A673 (cell line): ENCODE data around the gene CLNS1A. TPM values are rescaled to one million over a fixed set of nuclear protein-coding genes. Genes with fewer than 3 reads are reported as not detected.
A peak's percentile ranks its signal among the peaks of the same experiment; 100 is the strongest.
"Not testable (repeated sequence)": the region's sequence is repeated elsewhere in the genome, so short reads cannot be mapped to it uniquely, and the experiment has no call there.

Experiments used
- BruUV-seq: library from RNA; stranded (reverse); fragments of 400-500 nt; replicated peaks from 2 replicates; lab custom pipeline; 2021; lab: Mats Ljungman, UMichigan
- CTCF ChIA-PET: fragments of 300-600 bp; sonication (Branson Sonifier 250); formaldehyde crosslinking; loops from one replicate; lab custom pipeline; 2022; ENCODE audit warnings: antibody characterized with exemption; lab: Charles Lee
- POLR2A ChIA-PET: fragments of 300-600 bp; sonication (Branson Sonifier 250); formaldehyde crosslinking; loops from one replicate; lab custom pipeline; 2022; ENCODE audit warnings: antibody characterized with exemption; ENCODE audit not compliant: low non-redundant PET; lab: Charles Lee
- DNase-seq: peaks from one replicate; pipeline ENCODE4 v3.0.0-alpha.2; 2015; ENCODE audit warnings: low spot score
- H3K27ac ChIP-seq: fragments of 200-600 bp; sonication (generic); 2 replicates; pipeline ENCODE4 v1.5.1; 2016; ENCODE audit warnings: mixed run types, low read depth, mild to moderate bottlenecking, mixed read lengths, antibody characterized with exemption, low read length; ENCODE audit not compliant: poor library complexity, severe bottlenecking
- H3K27me3 ChIP-seq: fragments of 200-600 bp; sonication (generic); replicated peaks from 2 replicates; pipeline ENCODE4 v1.6.1; 2017; ENCODE audit warnings: mixed run types, low read depth, mild to moderate bottlenecking, mixed read lengths, antibody characterized with exemption, low read length; ENCODE audit not compliant: insufficient read depth, poor library complexity
- H3K36me3 ChIP-seq: fragments of 200-600 bp; sonication (generic); 2 replicates; pipeline ENCODE4 v1.6.1; 2016; ENCODE audit warnings: mixed run types, mild to moderate bottlenecking, mixed read lengths, antibody characterized with exemption, low read length; ENCODE audit not compliant: insufficient read depth, poor library complexity, severe bottlenecking
- H3K4me1 ChIP-seq: fragments of 200-600 bp; sonication (generic); 2 replicates; pipeline ENCODE4 v1.6.1; 2017; ENCODE audit warnings: mixed run types, mild to moderate bottlenecking, mixed read lengths, antibody characterized with exemption, low read length; ENCODE audit not compliant: insufficient read depth, poor library complexity, severe bottlenecking
- H3K4me3 ChIP-seq: fragments of 200-600 bp; sonication (generic); 2 replicates; pipeline ENCODE4 v1.5.1; 2016; ENCODE audit warnings: low read depth, mixed run types, mild to moderate bottlenecking, mixed read lengths, low read length; ENCODE audit not compliant: poor library complexity, severe bottlenecking
- H3K9me3 ChIP-seq: fragments of 200-600 bp; sonication (generic); 2 replicates; pipeline ENCODE4 v1.6.1; 2016; ENCODE audit warnings: mixed run types, low read depth, mild to moderate bottlenecking, mixed read lengths, antibody characterized with exemption, low read length; ENCODE audit not compliant: poor library complexity, severe bottlenecking
- EZH2 ChIP-seq: fragments of 200-600 bp; sonication (generic); IDR thresholded peaks from 2 replicates; pipeline ENCODE4 v1.6.1; 2017; ENCODE audit warnings: borderline replicate concordance, low read depth, mild to moderate bottlenecking, mixed read lengths, antibody characterized with exemption, low read length; ENCODE audit not compliant: poor library complexity, severe bottlenecking
- intact Hi-C: fragments of 100-400 bp; cut with micrococcal nuclease; formaldehyde crosslinking; loops from one replicate; pipeline ENCODE4 v1.10.0; 2022; ENCODE audit not compliant: unreplicated experiment
- total RNA-seq: library from RNA; stranded (reverse); gene quantifications from 2 replicates; pipeline ENCODE4 v1.2.3, GENCODE V29; 2021
- TF ChIP-seq, protein P1 (sequence below): fragments of 300-800, 200-600 bp; sonication (generic); conservative IDR thresholded peaks from 2 replicates; pipeline ENCODE4 v1.5.1; 2017; ENCODE audit warnings: low read depth, mild to moderate bottlenecking, antibody characterized with exemption, low read length, moderate library complexity, mixed read lengths

Gene CLNS1A
- total RNA-seq, 1 experiment from 2014 or later, result 198 TPM

- H3K4me1 ChIP-seq, result peaks cover 18% of the 10 kb centered on the region
- no peaks in the 10 kb centered on the region for H3K9me3 ChIP-seq
- H3K27me3 ChIP-seq, result no peaks in the 10 kb centered on the region
- intact Hi-C loops, result no loop called here
- POLR2A ChIA-PET, result no interaction called here
- CTCF ChIA-PET, result no interaction called here
- no peak overlapping the region for H3K4me3 ChIP-seq
- no peaks in the 10 kb centered on the region for H3K36me3 ChIP-seq
- BruUV-seq, result no TSS peak
- no peak for TF ChIP-seq EZH2
- TF ChIP-seq, protein P1, sequence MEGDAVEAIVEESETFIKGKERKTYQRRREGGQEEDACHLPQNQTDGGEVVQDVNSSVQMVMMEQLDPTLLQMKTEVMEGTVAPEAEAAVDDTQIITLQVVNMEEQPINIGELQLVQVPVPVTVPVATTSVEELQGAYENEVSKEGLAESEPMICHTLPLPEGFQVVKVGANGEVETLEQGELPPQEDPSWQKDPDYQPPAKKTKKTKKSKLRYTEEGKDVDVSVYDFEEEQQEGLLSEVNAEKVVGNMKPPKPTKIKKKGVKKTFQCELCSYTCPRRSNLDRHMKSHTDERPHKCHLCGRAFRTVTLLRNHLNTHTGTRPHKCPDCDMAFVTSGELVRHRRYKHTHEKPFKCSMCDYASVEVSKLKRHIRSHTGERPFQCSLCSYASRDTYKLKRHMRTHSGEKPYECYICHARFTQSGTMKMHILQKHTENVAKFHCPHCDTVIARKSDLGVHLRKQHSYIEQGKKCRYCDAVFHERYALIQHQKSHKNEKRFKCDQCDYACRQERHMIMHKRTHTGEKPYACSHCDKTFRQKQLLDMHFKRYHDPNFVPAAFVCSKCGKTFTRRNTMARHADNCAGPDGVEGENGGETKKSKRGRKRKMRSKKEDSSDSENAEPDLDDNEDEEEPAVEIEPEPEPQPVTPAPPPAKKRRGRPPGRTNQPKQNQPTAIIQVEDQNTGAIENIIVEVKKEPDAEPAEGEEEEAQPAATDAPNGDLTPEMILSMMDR, result no peak
- H3K27ac ChIP-seq, result no peak overlapping the region
- no peak for DNase-seq
Observed at GRCh38 chr11:77642228-77642627, 4.6 kb upstream of the CLNS1A start.

- Histone ChIP-seq H3K27ac (peak overlapping the region; percentile 87), H3K27me3 (no peaks in the 10 kb centered on the region), H3K4me1 (peaks cover 12% of the 10 kb centered on the region), H3K36me3 (peaks cover 11% of the 10 kb centered on the region), H3K9me3 (no peaks in the 10 kb centered on the region), H3K4me3 (peak overlapping the region; percentile 92)
- TSS peak; percentile 80 for BruUV-seq
- POLR2A ChIA-PET, result interaction anchor here (0.6 kb wide), 1 partner anchor 452 kb away, joined by 6 read pairs; no protein-coding TSS in a partner anchor
- CTCF ChIA-PET, result no interaction called here
- TF ChIP-seq EZH2, result no peak
- intact Hi-C loops, result loop anchor here (10.0 kb wide), 1 partner anchor 358 kb away; the partner anchor contains the start of gene INTS4
- no peak for DNase-seq
Observed at GRCh38 chr11:77636731-77637344, 756 bp downstream of the CLNS1A start.

GRCh38 chr11:77633926-77634325, 3.7 kb downstream of the CLNS1A start:
- DNase-seq, H3K27me3 ChIP-seq, BruUV-seq, POLR2A ChIA-PET, CTCF ChIA-PET, H3K9me3 ChIP-seq, H3K27ac ChIP-seq, H3K4me3 ChIP-seq: not testable (repeated sequence)
- H3K36me3 ChIP-seq, result peaks cover 13% of the 10 kb centered on the region
- intact Hi-C loops, result loop anchor here (10.0 kb wide), 1 partner anchor 361 kb away; the partner anchor contains the start of gene INTS4
- H3K4me1 ChIP-seq, result peaks cover 25% of the 10 kb centered on the region

DNA sequence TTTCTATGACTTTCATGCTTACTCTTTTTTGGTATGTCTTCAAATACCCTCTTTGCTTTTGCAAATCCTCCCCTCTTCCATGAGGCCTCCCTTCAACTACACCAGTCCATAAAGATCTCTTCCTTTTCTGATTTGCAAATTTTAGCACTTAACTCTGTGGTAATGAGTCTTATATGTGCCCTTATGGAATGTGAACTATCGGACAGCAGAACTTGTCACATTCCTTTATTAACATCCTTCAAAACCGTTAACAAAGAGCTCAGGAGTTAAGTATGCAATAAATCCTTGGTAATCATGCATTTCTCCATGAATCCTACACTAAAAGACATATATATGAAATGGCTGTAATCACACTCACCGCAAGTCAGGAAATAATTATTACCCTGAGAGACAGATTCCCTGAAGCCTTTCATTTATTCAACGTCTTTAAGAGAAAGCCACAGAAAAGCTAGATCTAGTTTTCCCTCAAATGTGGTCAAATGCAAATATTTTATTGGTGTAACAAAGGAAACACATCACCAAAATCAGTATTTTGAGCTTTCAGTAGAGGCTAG, 7.4 kb downstream of the CLNS1A start:
- H3K27me3 ChIP-seq, result no peaks in the 10 kb centered on the region
- CTCF ChIA-PET, result no interaction called here
- POLR2A ChIA-PET, result interaction anchor here (0.9 kb wide), 1 partner anchor 157 kb away, joined by 4 read pairs; no protein-coding TSS in a partner anchor
- peak overlapping the region; percentile 5 for H3K4me3 ChIP-seq
- H3K9me3 ChIP-seq, result no peaks in the 10 kb centered on the region
- no TSS peak for BruUV-seq
- H3K27ac ChIP-seq, result peak overlapping the region; percentile 50
- intact Hi-C loops, result loop anchor here (10.0 kb wide), 1 partner anchor 365 kb away; the partner anchor contains the start of gene INTS4
- TF ChIP-seq EZH2, result no peak
- TF ChIP-seq, protein P1, result no peak
- peaks cover 29% of the 10 kb centered on the region for H3K36me3 ChIP-seq
- peaks cover 13% of the 10 kb centered on the region for H3K4me1 ChIP-seq
- peak; percentile 71 for DNase-seq
